ENCODE results near the gene FNIP2.

DNA sequence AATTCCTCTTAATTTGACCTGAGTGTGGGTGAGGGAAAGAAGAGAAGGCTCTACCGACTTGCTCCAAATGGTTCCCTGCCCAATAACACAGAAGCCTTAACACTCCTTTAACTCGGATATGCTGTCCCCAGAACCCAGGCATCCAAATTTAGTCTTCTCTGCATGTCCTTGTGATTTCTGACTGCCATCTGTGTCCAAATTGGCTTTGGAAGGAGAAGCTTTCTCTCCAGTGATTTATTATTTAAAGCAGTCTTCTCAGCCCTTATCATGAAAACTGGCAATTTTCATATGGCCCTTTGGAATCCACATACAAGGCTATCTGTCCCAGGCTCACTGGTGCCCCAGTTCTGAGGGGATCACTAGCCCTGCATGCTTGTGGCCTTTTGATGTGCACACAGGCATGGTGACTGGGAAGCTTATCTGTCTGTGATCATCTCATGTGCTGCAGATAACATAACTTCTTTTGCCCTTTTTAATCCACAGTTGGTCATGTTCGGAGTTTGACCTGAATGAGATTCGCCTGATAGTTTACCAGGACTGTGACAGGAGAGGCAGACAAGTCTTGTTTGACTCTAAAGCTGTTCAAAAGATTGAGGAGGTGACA lies 56.7 kb downstream of the FNIP2 start:
- no peak for TF ChIP-seq ZSCAN16 (tag by site-specific recombination; IDR thresholded peaks at IDR 0.05)
- no peak for TF ChIP-seq ZBTB20 (tag by site-specific recombination; IDR thresholded peaks at IDR 0.05)
